Endothelial cell of umbilical vein (primary cell): Measurements from ENCODE around the gene SMIM8. TPM values are rescaled to one million over a fixed set of nuclear protein-coding genes. Genes with fewer than 3 reads are reported as not detected.

Source experiments
- BruUV-seq: library from RNA; stranded (reverse); fragments of 400-500 nt; replicated peaks from 2 replicates; lab custom pipeline; 2021; lab: Mats Ljungman, UMichigan
- CTCF ChIA-PET: fragments of 300-600, 350-600 bp; sonication (Branson Sonifier 250); formaldehyde crosslinking; loops from one replicate; lab custom pipeline; 2021; ENCODE audit warnings: antibody characterized with exemption, inconsistent platforms; lab: Charles Lee
- POLR2A ChIA-PET: fragments of 300-600, 350-600 bp; sonication (Branson Sonifier 250); formaldehyde crosslinking; loops from one replicate; lab custom pipeline; 2021; ENCODE audit warnings: antibody characterized with exemption, inconsistent platforms; lab: Charles Lee
- DNase-seq: peaks from one replicate; pipeline ENCODE4 v3.0.0-alpha.2; 2011; ENCODE audit warnings: low read depth, low spot score
- FAIRE-seq: peaks from 2 replicates; lab custom pipeline; 2011; peaks lifted over from hg19 to GRCh38; lab: Jason Lieb, UNC
- H2AFZ ChIP-seq: 2 replicates; pipeline ENCODE4 v1.6.0; 2012; ENCODE audit warnings: low read depth, low read length, control low read depth, inconsistent platforms
- H3K27ac ChIP-seq: 2 replicates; pipeline ENCODE4 v1.5.1; 2011; ENCODE audit warnings: low read depth, mild to moderate bottlenecking, control low read depth, low read length, moderate library complexity; ENCODE audit not compliant: insufficient read depth
- H3K27me3 ChIP-seq, 2 experiments: 2 replicates each; pipeline versions ENCODE4 v1.6.0 to v1.6.1; 2011; ENCODE audit warnings: low read length in 2 of 2, mixed read lengths in 1 of 2; ENCODE audit not compliant: control insufficient read depth in 2 of 2, insufficient read depth in 2 of 2
- H3K36me3 ChIP-seq, 2 experiments: 2 replicates in 1 of 2; 3 replicates in 1 of 2; pipeline ENCODE4 v1.5.1; 2011; ENCODE audit warnings: low read length in 2 of 2, mild to moderate bottlenecking in 1 of 2, moderate library complexity in 1 of 2; ENCODE audit not compliant: control insufficient read depth in 2 of 2, insufficient read depth in 2 of 2; ENCODE audit errors: extremely low read depth in 1 of 2
- H3K4me1 ChIP-seq: 3 replicates; pipeline ENCODE4 v1.5.1; 2011; ENCODE audit warnings: mild to moderate bottlenecking, low read length; ENCODE audit not compliant: control insufficient read depth, insufficient read depth; ENCODE audit errors: extremely low read depth
- H3K4me2 ChIP-seq: 2 replicates; pipeline ENCODE4 v1.6.1; 2011; ENCODE audit warnings: low read length, control low read depth, mixed read lengths; ENCODE audit not compliant: insufficient read depth
- H3K4me3 ChIP-seq, 3 experiments: fragments of 200-600 bp in 1 of 3; sonication (generic), shearing (Covaris generic) in 1 of 3; replicated peaks in 1 of 3; 2 replicates each; pipeline ENCODE4 v1.5.1; 2011 to 2016; ENCODE audit warnings: control low read depth in 3 of 3, low read length in 3 of 3, mild to moderate bottlenecking in 2 of 3, inconsistent platforms in 1 of 3, low read depth in 1 of 3, moderate library complexity in 1 of 3; ENCODE audit not compliant: insufficient read depth in 1 of 3
- H3K79me2 ChIP-seq: 2 replicates; pipeline ENCODE4 v1.6.0; 2012; ENCODE audit warnings: low read length, inconsistent platforms; ENCODE audit not compliant: control insufficient read depth, insufficient read depth
- H3K9ac ChIP-seq: replicated peaks from 2 replicates; pipeline ENCODE3; 2011; ENCODE audit warnings: low read length, control low read depth; ENCODE audit not compliant: insufficient read depth; ENCODE audit errors: extremely low read depth
- H3K9me1 ChIP-seq: replicated peaks from 3 replicates; pipeline ENCODE4 v1.6.0; 2011; ENCODE audit warnings: mild to moderate bottlenecking, low read length; ENCODE audit not compliant: control insufficient read depth, insufficient read depth; ENCODE audit errors: extremely low read depth
- H3K9me3 ChIP-seq: replicated peaks from 2 replicates; pipeline ENCODE4 v1.5.1; 2012; ENCODE audit warnings: low read length, inconsistent platforms; ENCODE audit not compliant: control insufficient read depth, insufficient read depth
- H4K20me1 ChIP-seq: replicated peaks from 2 replicates; pipeline ENCODE3; 2011; ENCODE audit warnings: mild to moderate bottlenecking, low read length; ENCODE audit not compliant: control insufficient read depth, insufficient read depth; ENCODE audit errors: extremely low read depth
- CTCF ChIP-seq, 2 donors: IDR thresholded peaks; 1 replicate in 1 of 2; 2 replicates in 1 of 2; pipeline ENCODE4 v1.5.1; 2011; ENCODE audit warnings: low read length in 2 of 2, mild to moderate bottlenecking in 2 of 2, moderate library complexity in 2 of 2, control low read depth in 1 of 2, inconsistent platforms in 1 of 2, low read depth in 1 of 2; ENCODE audit not compliant: insufficient read depth in 1 of 2; ENCODE audit errors: extremely low read depth in 1 of 2
- EZH2 ChIP-seq: IDR thresholded peaks from 2 replicates; pipeline ENCODE4 v1.6.1; 2012; ENCODE audit warnings: borderline replicate concordance, low read depth, mild to moderate bottlenecking, moderate library complexity, low read length, inconsistent platforms; ENCODE audit not compliant: severe bottlenecking
- FOS ChIP-seq: IDR thresholded peaks from 2 replicates; pipeline ENCODE4 v1.6.1; 2011; ENCODE audit warnings: mild to moderate bottlenecking, low read length, moderate library complexity, borderline replicate concordance; ENCODE audit not compliant: insufficient read depth
- GATA2 ChIP-seq: IDR thresholded peaks from 2 replicates; pipeline ENCODE4 v1.7.0; 2011; ENCODE audit warnings: low read depth, mild to moderate bottlenecking, moderate library complexity, mixed read lengths, low read length; ENCODE audit not compliant: insufficient read length, insufficient read depth
- JUN ChIP-seq: IDR thresholded peaks from 2 replicates; pipeline ENCODE4 v1.6.1; 2011; ENCODE audit warnings: borderline replicate concordance, low read depth; ENCODE audit not compliant: insufficient read length, insufficient read depth
- MAX ChIP-seq: IDR thresholded peaks from 2 replicates; pipeline ENCODE4 v1.6.1; 2011; ENCODE audit not compliant: insufficient read depth, insufficient read length
- MYC ChIP-seq: IDR thresholded peaks from one replicate; pipeline ENCODE4 v1.6.1; 2011; ENCODE audit warnings: mild to moderate bottlenecking, low read depth, low read length
- POLR2A ChIP-seq: IDR thresholded peaks from 2 replicates; pipeline ENCODE4 v1.6.1; 2012; ENCODE audit warnings: low read depth, mild to moderate bottlenecking, control low read depth, low read length
- POLR2AphosphoS5 ChIP-seq: IDR thresholded peaks from 2 replicates; pipeline ENCODE4 v1.6.1; 2012; ENCODE audit warnings: low read depth, mild to moderate bottlenecking, control low read depth, low read length, moderate library complexity; ENCODE audit not compliant: insufficient read depth
- dilution Hi-C: fragments of 300-500 bp; cut with MboI; formaldehyde crosslinking; loops from one replicate; pipeline ENCODE4 v1.15.0; 2019; ENCODE audit warnings: low sequenced_read_pairs; ENCODE audit not compliant: extremely low pct_ligation_motif_present
- intact Hi-C: fragments of 100-400 bp; cut with micrococcal nuclease; formaldehyde crosslinking; loops from one replicate; pipeline ENCODE4 v1.10.0; 2022
- polyA plus RNA-seq, 4 experiments: library from polyadenylated mRNA; depleted of rRNA in 3 of 4; stranded (reverse) in 3 of 4; unstranded in 1 of 4; fragments of >200 nt; gene quantifications; 2 replicates each; pipeline versions ENCODE4 v1.2.1 to v1.2.3, GENCODE V29; 2011 to 2012; ENCODE audit warnings: missing spikeins in 1 of 4
- total RNA-seq: library from RNA; stranded (reverse); gene quantifications from 2 replicates; pipeline ENCODE4 v1.2.3, GENCODE V29; 2021

SMIM8 gene
- total and polyA plus RNA-seq, 2 donors (not counting 3 experiments of a cell fraction or from before 2014, with no cell fraction given): 2.0 to 8.4 TPM

GRCh38 chr6:87350516-87350915 lies 28.1 kb downstream of the SMIM8 start:
- Histone ChIP-seq H3K9me3 (no peaks in the 10 kb centered on the region), H2AFZ (no peak overlapping the region), H3K9ac (no peak overlapping the region), H3K4me2 (no peak overlapping the region), H3K79me2 (no peaks in the 10 kb centered on the region), H3K27me3 (no peaks in the 10 kb centered on the region), H3K36me3 (no peaks in the 10 kb centered on the region), H4K20me1 (no peaks in the 10 kb centered on the region), H3K27ac (no peak overlapping the region), H3K4me3 (no peak overlapping the region), H3K4me1 (no peaks in the 10 kb centered on the region), H3K9me1 (no peaks in the 10 kb centered on the region)
- dilution Hi-C loops (no loop called here), intact Hi-C loops (no loop called here)
- DNase-seq: no peak
- POLR2A ChIA-PET: no interaction called here
- no TSS peak for BruUV-seq
- TF ChIP-seq POLR2A (no peak), POLR2AphosphoS5 (no peak), MYC (no peak), FOS (no peak), JUN (no peak), GATA2 (no peak), MAX (no peak), CTCF (IDR thresholded peaks at IDR 0.05; ENCODE audit: extremely low read depth in 1 of 2, insufficient read depth in 1 of 2, low read depth in 1 of 2, low read length in 2 of 2) (no peak), EZH2 (no peak)
- no peak for FAIRE-seq
- CTCF ChIA-PET: no interaction called here
